GM12865 (cell line): ENCODE measurements around the gene ANKRD39.

Experiments
- DNase-seq: peaks from one replicate; pipeline ENCODE4 v3.0.0; 2010; ENCODE audit warnings: low read depth
- H3K4me3 ChIP-seq: 2 replicates; pipeline ENCODE4 v1.5.1; 2011; ENCODE audit warnings: mild to moderate bottlenecking, low read depth, low read length, control low read depth
- CTCF ChIP-seq: IDR thresholded peaks from 2 replicates; pipeline ENCODE4 v1.5.1; 2011; ENCODE audit warnings: low read length, control low read depth, low read depth, inconsistent platforms; ENCODE audit not compliant: insufficient read depth; ENCODE audit errors: missing control alignments

The ANKRD39 gene

GRCh38 chr2:96853321-96853720 is 4.5 kb downstream of the ANKRD39 start:
- DNase-seq = no peak
- no peak overlapping the region for H3K4me3 ChIP-seq
- TF ChIP-seq CTCF = no peak

GRCh38 chr2:96852667-96853066 is 5.1 kb downstream of the ANKRD39 start:
- DNase-seq = no peak
- no peak overlapping the region for H3K4me3 ChIP-seq
- no peak for TF ChIP-seq CTCF

GRCh38 chr2:96848264-96848663 is 9.6 kb downstream of the ANKRD39 start:
- DNase-seq = no peak
- no peak for TF ChIP-seq CTCF
- no peak overlapping the region for H3K4me3 ChIP-seq

- DNase-seq = no peak
- no peak for TF ChIP-seq CTCF
- H3K4me3 ChIP-seq = no peak overlapping the region
These were observed 10.2 kb downstream of the ANKRD39 start for GRCh38 chr2:96847586-96847985.

GRCh38 chr2:96846825-96847224 is 11.0 kb downstream of the ANKRD39 start:
- no peak overlapping the region for H3K4me3 ChIP-seq
- TF ChIP-seq CTCF = no peak
- DNase-seq = no peak

GRCh38 chr2:96844405-96844808 is 13.4 kb downstream of the ANKRD39 start:
- no peak for DNase-seq
- no peak overlapping the region for H3K4me3 ChIP-seq
- TF ChIP-seq CTCF = no peak

GRCh38 chr2:96843538-96844268 is 14.1 kb downstream of the ANKRD39 start, which contains the start of gene ANKRD23:
TSS of gene ANKRD23 (minus strand) at chr2:96844021. CDS start at chr2:96843992, 29 bp downstream.
- no peak for TF ChIP-seq CTCF
- no peak for DNase-seq
- no peak within 1 kb of the TSS for H3K4me3 ChIP-seq
